Fibroblast of upper back skin (primary cell): ENCODE results near the gene INSC.

ENCODE experiments used
- DNase-seq: peaks from one replicate; pipeline ENCODE4 v3.0.0-alpha.2; 2013

INSC gene

DNA sequence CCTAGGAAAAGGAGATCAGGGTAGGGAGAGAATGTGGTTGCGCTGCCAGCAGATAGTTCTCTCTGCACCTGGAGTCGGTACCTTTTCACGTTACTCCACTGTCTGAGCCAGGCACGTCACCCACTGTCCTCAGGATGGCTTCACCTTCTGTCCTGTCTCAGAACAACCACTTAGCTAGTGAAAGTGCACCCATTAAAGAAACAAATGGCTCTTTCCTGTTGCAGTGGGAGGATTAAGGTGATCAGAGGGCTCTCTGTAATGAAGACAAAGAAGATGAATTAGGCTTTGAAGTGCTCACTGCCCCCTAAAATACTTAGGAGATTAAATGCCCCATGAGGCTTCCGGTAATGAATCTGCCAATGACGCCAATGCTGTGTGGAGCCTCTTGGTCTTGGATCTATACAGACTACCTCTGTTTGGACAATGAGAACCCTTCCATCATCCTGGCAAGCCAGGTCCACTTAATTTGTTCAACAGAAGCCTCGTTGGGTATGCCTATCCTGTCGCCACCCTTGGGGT lies 113.7 kb downstream of the INSC start:
- no peak for DNase-seq

- DNase-seq: no peak
Measured at GRCh38 chr11:15229069-15229468, 114.3 kb downstream of the INSC start.

- DNase-seq: no peak
Measured at GRCh38 chr11:15232496-15232895, 117.8 kb downstream of the INSC start.

- DNase-seq: no peak
Measured at GRCh38 chr11:15233371-15234165, 118.8 kb downstream of the INSC start.

- no peak for DNase-seq
Measured at GRCh38 chr11:15234796-15235195, 120.1 kb downstream of the INSC start.

- no peak for DNase-seq
Measured at GRCh38 chr11:15236559-15236958, 121.8 kb downstream of the INSC start.

- no peak for DNase-seq
Measured at GRCh38 chr11:15238856-15239255, 124.1 kb downstream of the INSC start.

DNA sequence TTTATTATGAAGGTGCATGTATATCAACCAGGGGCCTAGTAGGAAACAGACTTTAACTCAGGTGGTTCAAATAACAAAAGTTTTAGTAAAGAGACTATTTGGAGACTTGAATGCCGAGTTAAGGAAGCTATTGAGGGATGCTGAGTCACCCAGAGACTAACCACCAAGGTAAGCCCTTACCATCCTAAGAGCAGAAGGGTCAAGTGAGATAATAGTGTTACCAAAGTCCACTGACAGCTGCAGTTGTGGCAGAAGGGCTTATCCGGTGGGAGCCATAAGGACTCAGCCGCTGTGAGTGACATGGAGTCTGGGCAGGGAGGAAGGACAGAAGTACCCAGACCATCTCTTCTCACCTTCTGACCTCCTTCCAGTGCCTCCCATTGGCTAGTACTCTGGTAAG lies 134.0 kb downstream of the INSC start:
- DNase-seq: no peak

DNA sequence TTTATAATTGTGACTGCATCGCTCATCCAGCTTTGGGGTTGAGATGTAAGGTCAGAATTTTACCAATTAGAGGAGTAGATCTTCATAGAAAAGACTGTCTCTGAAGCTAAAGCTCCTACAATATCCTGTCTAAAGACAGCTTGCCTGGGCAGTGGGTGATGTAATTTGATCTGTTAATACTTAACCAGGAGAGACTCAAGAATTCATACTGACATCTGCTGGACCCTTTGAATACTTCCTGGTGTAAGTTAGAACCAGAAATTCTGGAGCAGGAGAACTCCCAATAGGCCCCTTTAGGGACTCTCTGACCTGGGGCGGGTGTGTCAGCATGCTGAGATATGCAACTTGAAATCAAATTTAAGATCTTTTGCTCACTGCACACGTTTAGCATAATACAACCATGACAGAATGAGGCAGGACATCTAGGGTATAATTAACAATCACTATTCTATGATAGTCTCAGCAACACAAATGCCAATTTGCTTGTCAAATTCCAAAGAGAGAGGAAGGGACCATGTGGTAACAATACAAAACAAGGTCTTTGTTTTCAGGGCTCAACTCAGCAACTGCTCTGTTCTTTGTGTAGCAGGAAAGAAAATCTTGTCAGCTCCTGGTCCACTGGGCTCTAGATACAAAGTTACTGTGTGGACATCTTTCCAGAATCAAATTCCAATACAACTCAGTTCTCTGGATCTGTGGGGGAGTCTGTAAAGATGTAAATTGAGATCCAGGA lies 143.9 kb downstream of the INSC start:
- peak; percentile 39 for DNase-seq

DNA sequence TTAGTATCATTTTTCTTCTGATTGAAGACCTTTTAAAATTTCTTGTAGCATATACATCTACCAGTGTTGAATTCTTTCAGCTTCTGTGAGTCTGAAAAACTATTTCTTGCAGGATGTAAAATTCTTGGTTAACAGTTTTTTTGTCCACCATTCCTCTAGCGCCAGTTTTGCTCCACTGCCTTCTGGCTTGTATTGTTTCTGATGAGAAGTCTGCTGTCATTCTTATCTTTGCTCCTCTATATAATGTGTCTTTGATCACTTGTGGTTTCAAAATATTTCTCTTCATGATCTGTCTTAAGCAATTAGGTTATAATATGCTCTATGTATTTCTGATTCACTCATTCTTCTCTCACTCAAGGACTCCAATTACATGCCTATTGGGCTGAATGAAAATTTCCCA lies 152.3 kb downstream of the INSC start:
- DNase-seq: no peak

DNA sequence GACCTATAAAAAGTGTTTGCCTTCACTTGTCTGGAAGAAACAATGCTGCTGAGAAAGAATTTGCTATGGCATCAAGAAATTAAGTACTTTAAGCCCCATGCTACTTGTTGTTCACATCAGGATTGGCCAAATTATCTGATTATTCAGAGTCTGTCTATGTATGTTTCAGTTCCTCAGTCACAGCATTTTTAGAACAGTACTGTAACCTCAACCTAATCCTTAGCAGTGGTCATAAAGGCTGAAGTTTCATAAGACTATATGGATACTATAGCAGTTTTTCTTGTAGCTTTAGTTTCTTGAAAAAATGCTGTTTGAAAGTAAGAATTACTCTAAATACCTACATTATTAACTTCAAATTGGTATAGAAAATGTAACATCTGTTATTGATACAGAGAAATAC lies 153.9 kb downstream of the INSC start:
- no peak for DNase-seq

DNA sequence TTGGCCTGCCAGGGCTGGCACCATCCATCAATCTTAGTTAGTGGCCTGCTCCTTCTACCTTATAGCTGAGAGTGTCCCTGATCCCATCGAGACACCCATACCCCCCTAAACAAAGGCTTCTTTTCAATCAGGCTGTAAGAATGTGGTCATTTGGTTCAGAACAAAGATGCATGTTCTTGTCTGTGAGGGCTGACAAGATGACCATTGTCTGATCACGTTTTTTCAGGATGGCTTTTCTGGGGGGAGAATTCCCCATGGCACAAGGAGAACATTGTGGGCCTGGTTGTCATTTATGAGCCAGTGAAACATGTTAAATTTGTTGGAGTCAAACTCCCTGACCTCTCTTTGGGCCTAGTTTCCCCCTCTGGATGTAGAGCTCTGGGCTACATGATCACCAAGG lies 160.4 kb downstream of the INSC start:
- no peak for DNase-seq

GRCh38 chr11:15276621-15277020 lies 161.9 kb downstream of the INSC start:
- DNase-seq: no peak

GRCh38 chr11:15278128-15278527 lies 163.4 kb downstream of the INSC start:
- peak; percentile 25 for DNase-seq

DNA sequence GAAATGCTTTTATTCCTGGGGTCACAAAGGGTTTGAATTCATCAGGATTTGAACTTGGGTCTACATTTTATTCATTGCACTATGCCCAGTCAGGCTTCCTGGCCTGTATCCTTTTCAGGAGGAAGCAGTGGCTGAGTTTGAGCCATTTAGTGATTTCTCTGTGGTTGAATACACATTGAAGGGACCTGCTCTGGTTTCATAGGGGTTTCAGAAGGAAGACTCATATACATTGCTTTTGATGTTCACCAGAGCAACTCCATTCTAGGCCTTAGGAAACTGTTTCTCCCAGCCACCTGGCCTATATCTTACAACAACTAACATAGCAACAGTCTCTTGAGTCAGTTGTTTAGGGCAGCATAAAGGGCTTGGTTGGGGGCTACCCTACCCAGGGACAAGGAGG lies 165.7 kb downstream of the INSC start:
- DNase-seq: no peak

- DNase-seq: no peak
Measured at GRCh38 chr11:15282754-15283153, 168.0 kb downstream of the INSC start.

DNA sequence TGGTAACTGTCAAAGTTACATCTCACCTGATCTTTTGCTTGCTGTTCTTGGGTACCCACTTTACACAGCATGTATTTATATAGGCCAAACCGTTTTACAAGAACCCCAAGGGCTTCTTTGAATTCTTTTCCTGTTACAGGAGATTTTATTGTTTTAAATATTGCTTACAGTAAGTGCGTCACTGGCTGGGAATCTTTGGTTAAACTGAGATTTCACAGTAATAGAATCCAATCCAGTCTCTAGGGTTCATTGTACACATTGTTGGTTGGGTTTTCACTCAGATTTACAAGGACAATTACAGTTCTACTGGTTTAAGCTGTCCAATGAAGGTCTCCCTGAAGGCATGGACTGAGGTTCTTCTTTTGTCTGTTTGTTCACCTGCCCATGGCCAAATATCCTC lies 171.7 kb downstream of the INSC start:
- peak; percentile 25 for DNase-seq

- DNase-seq: no peak
Measured at GRCh38 chr11:15288863-15289262, 174.1 kb downstream of the INSC start.

GRCh38 chr11:15289723-15290122 lies 175.0 kb downstream of the INSC start:
- no peak for DNase-seq

GRCh38 chr11:15291885-15292284 lies 177.2 kb downstream of the INSC start:
- no peak for DNase-seq

DNA sequence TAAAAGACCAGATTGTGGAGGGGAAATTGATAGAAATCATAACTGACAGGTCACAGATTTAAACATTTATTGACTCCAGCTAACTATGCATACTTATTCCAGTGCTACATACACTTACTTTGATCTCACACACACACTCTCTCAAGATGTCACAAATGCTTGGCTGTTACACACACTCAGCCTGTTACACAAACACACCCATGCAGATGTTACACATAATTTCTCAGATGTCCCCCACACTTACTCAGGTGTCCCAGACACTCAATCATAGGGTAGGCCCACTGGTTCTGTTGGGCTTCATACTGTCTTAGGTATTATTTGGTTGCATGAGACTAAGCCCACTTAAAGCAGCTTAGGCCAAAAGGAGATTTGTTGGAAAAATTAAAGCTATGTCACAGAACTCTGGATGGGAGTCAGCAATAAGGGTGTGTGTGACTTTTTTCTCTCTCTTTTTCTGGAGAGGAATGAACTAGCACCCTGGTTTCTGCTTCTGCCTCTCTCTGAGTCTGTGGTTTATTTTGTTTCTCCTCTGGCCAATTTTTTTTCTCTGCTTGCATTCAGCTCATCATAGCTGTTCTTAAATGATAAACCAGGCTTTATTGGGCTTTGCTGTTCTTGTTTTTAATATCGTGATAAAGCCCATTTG lies 179.4 kb downstream of the INSC start:
- no peak for DNase-seq

GRCh38 chr11:15295695-15296094 lies 181.0 kb downstream of the INSC start:
- DNase-seq: no peak
